WTC11 (cell line): ENCODE measurements around the gene NRROS.

Experiments
- E2F4 ChIP-seq: sonication (generic); formaldehyde crosslinking; IDR thresholded peaks from 2 replicates; pipeline ENCODE4 v1.8.1; 2022; ENCODE audit warnings: low read depth, mild to moderate bottlenecking, moderate library complexity, missing genetic modification reagents, borderline replicate concordance
- EMX1 ChIP-seq: fragments of 250-450 bp; sonication (Bioruptor Pico); IDR thresholded peaks from 2 replicates; pipeline ENCODE4 v1.8.0; 2021; ENCODE audit warnings: mild to moderate bottlenecking
- ESRRA ChIP-seq: sonication (generic); formaldehyde crosslinking; IDR thresholded peaks from 2 replicates; pipeline ENCODE4 v1.8.1; 2022; ENCODE audit warnings: mild to moderate bottlenecking, missing genetic modification reagents, borderline replicate concordance
- ETV6 ChIP-seq: sonication (generic); formaldehyde crosslinking; IDR thresholded peaks from 2 replicates; pipeline ENCODE4 v1.8.1; 2022; ENCODE audit warnings: mild to moderate bottlenecking, missing genetic modification reagents
- FOXJ3 ChIP-seq: sonication (generic); formaldehyde crosslinking; IDR thresholded peaks from 2 replicates; pipeline ENCODE4 v1.9.0; 2021; ENCODE audit warnings: missing genetic modification reagents, mild to moderate bottlenecking, borderline replicate concordance
- FOXP1 ChIP-seq: sonication (generic); formaldehyde crosslinking; IDR thresholded peaks from 2 replicates; pipeline ENCODE4 v1.8.0; 2022; ENCODE audit warnings: missing genetic modification reagents, mild to moderate bottlenecking, moderate library complexity, borderline replicate concordance
- JUN ChIP-seq: sonication (generic); formaldehyde crosslinking; IDR thresholded peaks from 2 replicates; pipeline ENCODE4 v1.8.0; 2023; ENCODE audit warnings: mild to moderate bottlenecking, missing genetic modification reagents
- PREB ChIP-seq: sonication (generic); formaldehyde crosslinking; IDR thresholded peaks from 2 replicates; pipeline ENCODE4 v1.8.1; 2022; ENCODE audit warnings: mild to moderate bottlenecking, missing genetic modification reagents, moderate library complexity, borderline replicate concordance
- RELA ChIP-seq: sonication (generic); formaldehyde crosslinking; IDR thresholded peaks from 2 replicates; pipeline ENCODE4 v1.8.1; 2022; ENCODE audit warnings: missing genetic modification reagents, mild to moderate bottlenecking, borderline replicate concordance
- TP53 ChIP-seq: sonication (generic); formaldehyde crosslinking; IDR thresholded peaks from 2 replicates; pipeline ENCODE4 v1.8.1; 2023; ENCODE audit warnings: mild to moderate bottlenecking, missing genetic modification reagents
- ZNF263 ChIP-seq: sonication (generic); formaldehyde crosslinking; IDR thresholded peaks from 2 replicates; pipeline ENCODE4 v1.8.1; 2022; ENCODE audit warnings: low read depth, mild to moderate bottlenecking, moderate library complexity, missing genetic modification reagents
- TF ChIP-seq, protein P1 (sequence below): fragments of 200-600 bp; IDR thresholded peaks from 2 replicates; pipeline ENCODE4 v1.8.0; 2022; ENCODE audit warnings: antibody characterized with exemption
- TF ChIP-seq, protein P2 (sequence below): sonication (generic); formaldehyde crosslinking; IDR thresholded peaks from 2 replicates; pipeline ENCODE4 v1.8.1; 2023; ENCODE audit warnings: mild to moderate bottlenecking, missing genetic modification reagents, moderate library complexity
- TF ChIP-seq, protein P3 (sequence below): sonication (generic); formaldehyde crosslinking; IDR thresholded peaks from 2 replicates; pipeline ENCODE4 v1.8.0; 2022; ENCODE audit warnings: mild to moderate bottlenecking, missing genetic modification reagents

DNA sequence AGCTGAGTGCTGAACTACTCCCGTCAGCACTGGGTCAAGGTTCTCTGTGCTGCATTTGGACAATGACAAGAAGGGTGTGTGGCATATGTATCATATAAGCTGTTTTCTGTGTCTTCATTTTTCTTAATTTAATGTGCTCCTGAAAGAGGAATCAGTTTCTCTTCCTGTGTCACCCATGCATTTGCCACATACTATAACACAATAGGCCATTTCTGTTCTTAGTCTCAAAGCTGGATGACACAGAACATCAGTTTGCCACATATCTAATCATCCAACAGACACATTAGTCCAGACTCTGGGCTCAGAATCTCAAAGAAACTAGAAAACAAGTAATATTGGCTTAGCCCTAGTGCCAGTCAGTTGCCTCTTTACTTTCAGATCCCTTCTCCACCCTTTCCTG is 38.4 kb downstream of the NRROS start:
- TF ChIP-seq TP53 (no peak), ZNF263 (CRISPR knock-in tag) (no peak), PREB (CRISPR knock-in tag) (no peak), ESRRA (CRISPR knock-in tag) (no peak), FOXP1 (CRISPR knock-in tag) (no peak), ETV6 (CRISPR knock-in tag) (no peak), RELA (CRISPR knock-in tag) (no peak), JUN (CRISPR knock-in tag) (no peak), E2F4 (CRISPR knock-in tag) (no peak), EMX1 (CRISPR knock-in tag) (no peak), FOXJ3 (CRISPR knock-in tag) (no peak)
- TF ChIP-seq, protein P1, sequence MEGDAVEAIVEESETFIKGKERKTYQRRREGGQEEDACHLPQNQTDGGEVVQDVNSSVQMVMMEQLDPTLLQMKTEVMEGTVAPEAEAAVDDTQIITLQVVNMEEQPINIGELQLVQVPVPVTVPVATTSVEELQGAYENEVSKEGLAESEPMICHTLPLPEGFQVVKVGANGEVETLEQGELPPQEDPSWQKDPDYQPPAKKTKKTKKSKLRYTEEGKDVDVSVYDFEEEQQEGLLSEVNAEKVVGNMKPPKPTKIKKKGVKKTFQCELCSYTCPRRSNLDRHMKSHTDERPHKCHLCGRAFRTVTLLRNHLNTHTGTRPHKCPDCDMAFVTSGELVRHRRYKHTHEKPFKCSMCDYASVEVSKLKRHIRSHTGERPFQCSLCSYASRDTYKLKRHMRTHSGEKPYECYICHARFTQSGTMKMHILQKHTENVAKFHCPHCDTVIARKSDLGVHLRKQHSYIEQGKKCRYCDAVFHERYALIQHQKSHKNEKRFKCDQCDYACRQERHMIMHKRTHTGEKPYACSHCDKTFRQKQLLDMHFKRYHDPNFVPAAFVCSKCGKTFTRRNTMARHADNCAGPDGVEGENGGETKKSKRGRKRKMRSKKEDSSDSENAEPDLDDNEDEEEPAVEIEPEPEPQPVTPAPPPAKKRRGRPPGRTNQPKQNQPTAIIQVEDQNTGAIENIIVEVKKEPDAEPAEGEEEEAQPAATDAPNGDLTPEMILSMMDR: no peak
- TF ChIP-seq, protein P2, sequence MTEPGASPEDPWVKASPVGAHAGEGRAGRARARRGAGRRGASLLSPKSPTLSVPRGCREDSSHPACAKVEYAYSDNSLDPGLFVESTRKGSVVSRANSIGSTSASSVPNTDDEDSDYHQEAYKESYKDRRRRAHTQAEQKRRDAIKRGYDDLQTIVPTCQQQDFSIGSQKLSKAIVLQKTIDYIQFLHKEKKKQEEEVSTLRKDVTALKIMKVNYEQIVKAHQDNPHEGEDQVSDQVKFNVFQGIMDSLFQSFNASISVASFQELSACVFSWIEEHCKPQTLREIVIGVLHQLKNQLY: no peak
- TF ChIP-seq, protein P3, sequence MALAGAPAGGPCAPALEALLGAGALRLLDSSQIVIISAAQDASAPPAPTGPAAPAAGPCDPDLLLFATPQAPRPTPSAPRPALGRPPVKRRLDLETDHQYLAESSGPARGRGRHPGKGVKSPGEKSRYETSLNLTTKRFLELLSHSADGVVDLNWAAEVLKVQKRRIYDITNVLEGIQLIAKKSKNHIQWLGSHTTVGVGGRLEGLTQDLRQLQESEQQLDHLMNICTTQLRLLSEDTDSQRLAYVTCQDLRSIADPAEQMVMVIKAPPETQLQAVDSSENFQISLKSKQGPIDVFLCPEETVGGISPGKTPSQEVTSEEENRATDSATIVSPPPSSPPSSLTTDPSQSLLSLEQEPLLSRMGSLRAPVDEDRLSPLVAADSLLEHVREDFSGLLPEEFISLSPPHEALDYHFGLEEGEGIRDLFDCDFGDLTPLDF (CRISPR knock-in tag): no peak
